Stimulated activated CD4-positive, alpha-beta T cell treated with anti-CD3 and anti-CD28 coated beads, Interleukin-2, amount 100 ng/mL, for 24 hours (primary cell): ENCODE measurements around the gene R3HDM4.
"Not testable (repeated sequence)": the region's sequence is repeated elsewhere in the genome, so short reads cannot be mapped to it uniquely, and the experiment has no call there.

Experiments
- DNase-seq, 2 donors: peaks; one replicate each; pipeline ENCODE4 v3.0.0-alpha.2; 2020

Gene R3HDM4

DNA sequence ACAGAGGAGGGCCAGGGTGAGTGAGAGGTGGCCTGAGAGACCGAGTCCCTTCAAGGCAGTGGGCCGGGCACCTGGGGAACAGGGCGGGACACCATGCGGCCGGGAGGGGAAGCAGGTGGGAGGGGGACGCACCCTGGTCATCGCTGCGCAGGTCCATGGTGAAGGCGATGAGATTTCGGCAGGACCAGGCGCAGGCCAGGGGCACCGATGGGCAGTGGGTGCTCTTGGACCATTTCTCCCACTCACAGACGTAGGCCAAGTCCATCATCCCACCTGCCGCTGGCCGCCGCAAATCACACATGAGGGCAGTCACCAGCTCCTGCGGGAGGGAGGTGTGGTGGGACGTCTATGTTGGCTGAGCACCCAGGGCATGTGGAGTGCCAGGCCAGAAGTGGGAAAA, 22.2 kb downstream of the R3HDM4 start:
- no peak for DNase-seq

DNA sequence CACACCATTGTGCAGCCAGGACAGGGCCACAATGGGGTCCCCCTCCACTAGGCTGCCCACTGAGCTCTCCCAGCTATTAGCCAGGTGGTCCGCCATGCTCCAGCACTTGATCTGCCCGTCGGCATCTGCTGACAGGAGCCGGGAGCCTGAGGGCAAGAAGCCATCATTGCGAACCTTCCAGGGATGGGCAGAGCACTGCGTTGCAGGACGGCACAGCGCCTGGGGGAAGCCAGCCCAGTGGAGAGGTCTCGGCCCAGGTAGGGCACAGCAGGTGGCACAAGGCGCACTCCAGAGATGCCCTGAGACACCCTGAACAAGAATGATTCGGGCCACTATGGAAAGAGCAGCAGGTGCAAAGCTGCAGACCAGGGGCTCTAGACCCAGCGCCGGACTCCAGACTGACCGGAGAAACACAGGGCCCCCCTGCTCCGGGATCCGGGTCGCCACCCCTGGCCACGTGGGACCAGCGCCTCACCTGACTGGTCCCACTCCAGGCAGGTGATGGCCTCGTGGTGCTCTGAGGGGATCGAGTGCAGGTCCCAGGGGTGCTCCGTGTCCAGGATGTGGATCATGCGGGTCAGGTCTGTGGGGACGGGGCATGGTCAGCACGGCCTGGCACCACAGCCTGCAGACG, 23.2 kb downstream of the R3HDM4 start:
- DNase-seq: no peak

DNA sequence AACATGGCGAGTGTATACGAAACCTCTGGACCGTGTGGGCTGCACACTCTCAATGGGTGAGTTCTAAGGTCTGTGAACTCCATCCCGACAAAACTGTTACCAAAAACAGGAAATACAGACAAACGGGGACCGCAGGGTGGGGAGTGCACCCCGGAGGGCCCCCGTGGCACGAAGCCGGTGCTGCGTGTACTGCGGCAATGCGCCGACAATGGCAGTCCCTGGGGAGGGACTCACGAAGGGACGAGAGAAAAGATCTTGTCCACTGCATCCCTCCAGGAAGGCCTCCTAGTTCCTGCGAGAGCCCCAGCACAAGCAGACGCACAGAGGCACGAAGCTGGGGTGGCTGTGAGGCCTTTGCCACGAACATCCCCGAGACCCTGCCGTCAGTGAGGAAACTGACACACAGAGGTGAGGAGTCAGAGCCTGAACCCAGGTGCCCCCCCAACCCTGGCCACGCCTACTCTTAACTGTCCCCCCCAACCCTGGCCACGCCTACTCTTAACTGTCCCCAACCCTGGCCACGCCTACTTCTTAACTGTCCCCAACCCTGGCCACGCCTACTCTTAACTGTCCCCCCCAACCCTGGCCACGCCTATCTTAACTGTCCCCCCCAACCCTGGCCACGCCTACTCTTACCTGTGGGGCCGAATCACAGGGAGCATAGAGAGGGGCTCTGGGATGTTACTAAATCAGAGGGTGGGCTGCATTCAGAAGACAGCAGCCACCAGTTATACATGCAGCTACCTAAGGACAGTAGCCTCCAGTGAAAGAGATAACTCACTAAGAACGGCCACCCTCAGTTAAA, 24.2 kb downstream of the R3HDM4 start:
- DNase-seq: peak in 1 of 2 donors; percentile 46

DNA sequence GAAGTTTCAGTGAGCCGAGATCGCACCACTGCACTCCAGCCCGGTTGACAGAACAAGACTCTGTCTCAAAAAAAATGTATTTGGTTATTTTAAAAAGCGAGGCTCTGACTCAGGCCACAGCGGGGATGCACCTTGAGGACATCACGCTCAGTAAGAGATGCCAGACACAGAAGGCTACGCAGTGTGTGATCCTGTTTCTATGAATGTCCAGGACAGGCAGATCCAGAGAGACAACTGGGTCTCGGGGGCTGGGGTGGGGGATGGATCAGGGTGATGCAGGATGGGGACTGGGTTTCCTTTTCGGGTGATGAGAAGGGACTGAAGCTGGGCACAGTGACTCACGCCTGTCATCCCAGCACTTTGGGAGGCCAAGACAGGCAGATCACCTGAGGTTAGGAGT, 25.4 kb downstream of the R3HDM4 start:
- DNase-seq: no peak

DNA sequence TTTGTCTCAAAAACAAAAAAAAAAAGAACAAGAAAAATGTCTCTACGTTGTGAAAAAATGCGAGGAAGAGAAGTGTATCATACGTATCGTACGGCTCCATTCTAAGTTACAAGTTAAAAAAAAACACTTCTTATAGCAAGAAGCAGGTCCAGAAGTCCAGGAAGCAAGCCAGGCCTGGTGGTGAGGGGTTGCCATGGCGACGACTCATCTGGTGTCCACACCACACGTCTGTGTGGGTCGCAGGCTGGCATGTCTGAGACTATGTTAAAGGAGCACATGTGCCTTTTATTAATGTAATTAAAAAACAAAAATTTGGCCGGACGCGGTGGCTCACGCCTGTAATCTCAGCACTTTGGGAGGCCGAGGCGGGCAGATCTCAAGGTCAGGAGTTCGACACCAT, 25.9 kb downstream of the R3HDM4 start:
- DNase-seq: no peak

DNA sequence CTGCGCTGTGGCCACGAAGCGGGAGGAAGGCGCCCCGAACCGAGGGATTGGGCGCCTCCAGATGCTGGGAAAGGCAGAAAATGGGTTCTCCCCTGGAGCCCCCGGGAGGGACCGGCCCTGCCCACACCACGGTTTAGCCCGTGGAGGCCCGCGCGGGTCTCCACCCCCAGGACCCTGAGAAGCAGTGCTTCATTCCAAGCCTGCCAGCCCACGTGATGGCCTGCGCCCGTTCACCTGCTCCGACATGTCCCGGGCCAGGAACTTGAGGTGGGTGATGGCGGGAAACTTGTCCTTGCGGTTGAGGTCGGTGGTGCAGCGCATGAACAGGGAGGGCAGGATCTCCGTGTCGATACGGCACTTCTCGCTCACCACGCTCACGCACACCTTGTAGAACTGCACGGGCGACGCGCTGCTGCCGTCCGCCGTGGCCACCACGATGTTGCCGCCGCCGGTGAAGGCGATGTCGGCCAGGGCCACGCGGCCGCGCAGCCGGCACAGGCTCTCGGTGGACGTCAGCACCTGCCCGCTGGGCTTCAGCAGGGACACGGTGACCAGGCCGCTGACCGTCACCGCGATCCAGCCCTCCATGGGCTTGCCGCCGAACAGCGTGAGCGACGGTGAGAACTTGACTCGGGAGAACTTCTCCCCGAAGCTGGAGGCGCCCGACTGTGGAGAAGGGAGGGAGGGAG, 27.3 kb downstream of the R3HDM4 start:
- no peak for DNase-seq

DNA sequence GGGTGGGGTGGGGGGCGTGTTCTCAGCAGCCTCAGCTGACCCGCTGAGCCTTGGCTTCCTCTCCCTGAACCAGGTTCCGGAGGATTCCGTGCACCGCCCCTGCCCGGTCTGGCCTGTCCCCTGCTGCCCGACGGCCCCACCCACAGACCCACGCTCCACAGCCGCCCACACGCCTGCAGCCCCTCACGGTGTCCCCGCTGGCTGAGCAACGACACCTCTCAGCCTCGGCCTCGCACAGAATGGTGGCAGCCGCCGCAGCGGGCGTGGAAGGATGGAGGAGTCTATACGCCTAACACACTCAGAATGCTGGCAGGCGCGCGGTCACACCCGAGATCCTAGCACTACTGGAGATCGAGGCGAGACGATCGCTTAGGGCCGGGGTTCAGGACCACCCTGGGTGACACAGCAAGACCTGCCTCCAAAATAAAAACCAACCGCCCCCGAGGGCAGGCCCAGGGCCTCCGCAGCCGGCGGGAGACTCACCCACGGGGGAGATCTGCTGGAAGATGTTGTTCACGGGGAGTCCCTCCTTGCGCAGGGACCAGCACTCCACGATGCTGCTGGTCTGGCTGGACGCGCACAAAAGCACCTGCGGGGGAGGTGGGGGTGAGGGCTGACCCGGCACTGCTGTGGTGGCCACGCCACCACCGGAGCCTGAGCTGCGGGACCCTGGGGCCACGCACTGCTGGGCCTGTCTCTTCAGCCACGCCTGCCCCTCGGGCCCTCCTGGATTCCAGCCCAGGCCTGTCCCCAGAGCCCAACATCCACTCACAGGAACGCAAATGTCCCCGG, 28.4 kb downstream of the R3HDM4 start:
- no peak for DNase-seq

DNA sequence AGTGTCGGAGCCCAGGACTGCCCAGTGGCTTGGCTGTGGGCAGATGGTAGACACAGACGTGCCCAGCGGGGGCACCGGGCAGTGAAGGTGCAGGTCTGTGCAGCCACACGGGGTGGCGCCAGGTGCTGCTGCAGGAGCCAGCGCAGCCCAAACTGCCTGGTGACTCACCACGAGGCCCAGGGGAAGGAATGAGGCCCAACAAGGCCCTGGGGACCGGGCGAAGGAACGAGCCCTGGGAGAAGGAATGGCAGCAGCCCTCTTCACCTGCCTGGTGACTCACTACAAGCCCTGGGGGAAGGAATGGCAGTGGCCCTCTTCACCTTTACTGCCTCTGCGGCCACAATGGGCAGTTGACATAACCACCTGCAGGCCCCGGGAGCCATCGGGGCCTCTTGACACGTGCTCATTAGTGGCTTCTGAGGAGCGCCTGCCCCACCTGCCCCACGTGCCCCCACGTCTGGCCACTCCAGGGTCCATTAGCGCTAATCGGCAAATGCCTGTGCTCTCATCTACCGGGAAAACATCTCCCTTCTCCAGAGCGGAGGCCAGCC, 29.3 kb downstream of the R3HDM4 start:
- no peak for DNase-seq

DNA sequence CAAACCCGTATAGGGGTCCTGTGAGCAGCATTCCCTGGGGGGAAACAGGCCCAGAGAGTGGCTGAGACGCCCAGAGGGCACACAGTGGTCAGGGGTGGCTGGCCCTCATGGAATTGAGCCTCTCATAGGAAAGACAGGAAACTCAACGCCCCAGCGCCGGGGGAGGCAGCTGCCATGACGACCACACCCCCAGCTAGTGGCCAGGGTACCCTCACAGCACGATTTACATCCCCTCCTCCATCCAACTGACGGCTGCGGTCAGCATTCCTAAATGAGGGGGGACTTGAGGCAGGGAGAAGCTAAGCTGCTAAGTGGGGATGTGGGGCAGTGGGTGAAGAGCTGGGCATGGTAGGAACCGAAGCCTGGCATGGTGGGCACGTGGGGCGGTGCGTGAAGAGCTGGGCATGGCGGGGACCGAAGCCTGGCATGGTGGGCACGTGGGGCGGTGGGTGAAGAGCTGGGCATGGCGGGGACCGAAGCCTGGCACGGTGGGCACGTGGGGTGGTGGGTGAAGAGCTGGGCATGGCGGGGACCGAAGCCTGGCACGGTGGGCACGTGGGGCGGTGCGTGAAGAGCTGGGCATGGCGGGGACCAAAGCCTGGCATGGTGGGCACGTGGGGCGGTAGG, 30.0 kb downstream of the R3HDM4 start:
- no peak for DNase-seq

DNA sequence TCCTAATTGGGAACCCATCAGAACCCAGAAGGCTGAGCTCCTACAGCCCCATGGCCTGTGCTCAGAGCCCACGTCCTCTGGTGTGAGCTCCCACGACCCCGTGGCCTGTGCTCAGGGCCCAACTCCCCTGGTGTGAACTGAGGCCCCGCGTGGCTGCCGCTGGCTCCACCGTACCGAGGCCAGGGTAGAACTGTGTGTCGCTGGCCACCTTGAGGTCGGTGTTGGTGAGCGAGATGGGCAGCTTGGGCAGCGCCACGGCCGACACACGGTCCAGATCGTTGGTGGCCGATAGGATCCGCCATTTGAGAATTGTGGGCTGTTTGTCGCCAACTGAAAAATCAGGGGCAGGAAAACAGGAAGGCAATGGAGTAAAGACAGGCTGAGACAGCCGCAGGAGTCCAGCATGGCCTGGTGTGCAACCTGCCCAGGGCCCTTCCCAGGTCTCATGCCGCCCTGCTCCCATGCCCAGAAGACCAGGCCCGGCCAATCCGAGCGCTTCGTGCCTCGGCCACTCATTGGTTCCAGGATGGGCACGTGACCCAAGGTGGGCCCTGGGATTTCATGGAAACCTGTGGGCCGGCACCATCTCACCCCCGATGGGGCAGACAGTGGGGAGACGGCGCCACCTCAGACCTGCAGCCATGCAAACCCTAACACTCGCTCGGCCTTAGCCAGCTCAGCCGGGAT, 31.5 kb downstream of the R3HDM4 start:
- no peak for DNase-seq

DNA sequence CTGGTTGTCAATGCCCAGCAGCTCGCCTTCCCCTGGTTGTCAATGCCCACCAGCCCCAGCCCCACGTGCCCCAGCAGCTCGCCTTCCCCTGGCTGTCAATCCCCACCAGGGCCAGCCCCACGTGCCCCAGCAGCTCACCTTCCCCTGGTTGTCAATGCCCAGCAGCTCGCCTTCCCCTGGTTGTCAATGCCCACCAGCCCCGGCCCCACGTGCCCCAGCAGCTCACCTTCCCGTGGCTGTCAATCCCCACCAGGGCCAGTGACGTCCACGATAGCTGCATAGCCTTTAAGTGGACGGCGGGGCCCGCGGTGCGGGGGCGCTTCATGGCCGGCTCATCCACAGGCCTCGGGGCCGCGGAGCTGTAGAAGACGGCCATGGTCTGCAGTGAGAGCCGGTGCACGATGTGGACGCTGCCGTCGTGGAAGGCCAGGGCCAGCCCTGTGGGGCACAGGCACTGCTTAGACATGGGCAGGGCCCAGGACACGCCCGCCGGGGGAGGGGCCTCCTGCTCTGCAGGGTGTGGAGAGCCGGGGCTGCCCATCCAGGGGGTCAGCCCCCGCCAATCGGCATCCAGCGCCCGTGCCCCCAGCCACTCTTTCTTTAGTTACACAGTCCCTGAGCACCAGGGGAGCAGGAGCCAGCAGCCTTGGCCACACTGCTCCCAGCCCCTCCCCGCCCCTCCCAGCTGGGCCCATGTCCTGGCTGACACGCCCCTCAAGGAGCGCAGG, 33.1 kb downstream of the R3HDM4 start:
- DNase-seq: no peak

DNA sequence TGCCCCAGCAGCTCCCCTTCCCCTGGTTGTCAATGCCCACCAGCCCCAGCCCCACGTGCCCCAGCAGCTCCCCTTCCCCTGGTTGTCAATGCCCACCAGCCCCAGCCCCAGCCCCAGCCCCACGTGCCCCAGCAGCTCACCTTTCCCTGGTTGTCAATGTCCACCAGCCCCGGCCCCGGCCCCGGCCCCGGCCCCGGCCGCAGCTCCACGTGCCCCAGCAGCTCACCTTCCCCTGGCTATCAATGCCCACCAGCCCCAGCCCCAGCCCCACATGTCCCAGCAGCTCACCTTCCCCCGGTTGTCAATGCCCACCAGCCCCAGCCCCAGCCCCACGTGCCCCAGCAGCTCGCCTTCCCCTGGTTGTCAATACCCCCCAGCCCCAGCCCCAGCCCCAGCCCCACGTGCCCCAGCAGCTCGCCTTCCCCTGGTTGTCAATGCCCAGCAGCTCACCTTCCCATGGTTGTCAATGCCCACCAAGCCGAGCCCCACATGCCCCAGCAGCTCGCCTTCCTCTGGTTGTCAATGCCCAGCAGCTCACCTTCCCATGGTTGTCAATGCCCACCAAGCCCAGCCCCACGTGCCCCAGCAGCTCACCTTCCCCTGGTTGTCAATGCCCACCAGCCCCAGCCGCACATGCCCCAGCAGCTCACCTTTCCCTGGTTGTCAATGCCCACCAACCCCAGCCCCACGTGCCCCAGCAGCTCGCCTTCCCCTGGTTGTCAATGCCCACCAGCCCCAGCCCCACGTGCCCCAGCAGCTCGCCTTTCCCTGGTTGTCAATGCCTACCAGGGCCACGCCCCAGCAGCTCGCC, 34.1 kb downstream of the R3HDM4 start:
- not testable (repeated sequence) for DNase-seq

DNA sequence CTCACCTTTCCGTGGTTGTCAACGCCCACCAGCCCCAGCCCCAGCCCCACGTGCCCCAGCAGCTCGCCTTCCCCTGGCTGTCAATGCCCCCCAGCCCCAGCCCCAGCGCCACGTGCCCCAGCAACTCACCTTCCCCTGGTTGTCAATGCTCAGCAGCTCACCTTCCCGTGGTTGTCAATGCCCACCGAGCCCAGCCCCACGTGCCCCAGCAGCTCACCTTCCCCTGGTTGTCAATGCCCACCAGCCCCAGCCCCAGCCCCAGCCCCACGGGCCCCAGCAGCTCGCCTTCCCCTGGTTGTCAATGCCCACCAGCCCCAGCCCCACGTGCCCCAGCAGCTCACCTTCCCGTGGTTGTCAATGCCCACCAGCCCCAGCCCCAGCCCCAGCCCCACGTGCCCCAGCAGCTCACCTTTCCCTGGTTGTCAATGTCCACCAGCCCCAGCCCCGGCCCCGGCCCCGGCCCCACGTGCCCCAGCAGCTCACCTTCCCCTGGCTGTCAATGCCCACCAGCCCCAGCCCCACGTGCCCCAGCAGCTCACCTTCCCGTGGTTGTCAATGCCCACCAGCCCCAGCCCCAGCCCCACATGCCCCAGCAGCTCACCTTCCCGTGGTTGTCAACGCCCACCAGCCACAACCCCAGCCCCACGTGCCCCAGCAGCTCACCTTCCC, 34.9 kb downstream of the R3HDM4 start:
- not testable (repeated sequence) for DNase-seq

DNA sequence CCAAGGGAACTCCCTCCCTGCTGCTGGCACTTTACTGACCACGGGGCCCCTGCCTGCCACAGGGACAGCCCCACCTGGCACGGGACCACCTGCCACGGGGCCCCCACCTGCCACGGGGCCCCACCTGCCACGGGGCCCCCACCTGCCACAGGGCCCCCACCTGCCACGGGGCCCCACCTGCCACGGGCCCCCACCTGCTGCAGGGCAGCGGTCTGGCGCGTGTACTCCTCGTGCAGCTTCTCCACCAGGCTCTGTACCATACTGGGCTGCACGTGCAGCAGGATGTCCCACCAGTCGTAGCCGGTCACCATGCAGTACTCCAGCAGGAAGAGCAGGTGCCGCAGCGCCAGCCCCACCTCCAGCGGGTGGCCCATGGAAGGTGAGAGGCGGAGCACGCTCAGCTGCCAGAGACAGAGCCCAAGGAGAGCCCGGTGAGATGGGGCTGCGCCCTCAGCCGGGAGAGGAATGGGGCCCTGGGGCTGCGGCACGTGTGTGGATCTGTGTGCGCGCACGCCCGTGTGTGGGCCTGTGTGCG, 36.2 kb downstream of the R3HDM4 start:
- no peak for DNase-seq

DNA sequence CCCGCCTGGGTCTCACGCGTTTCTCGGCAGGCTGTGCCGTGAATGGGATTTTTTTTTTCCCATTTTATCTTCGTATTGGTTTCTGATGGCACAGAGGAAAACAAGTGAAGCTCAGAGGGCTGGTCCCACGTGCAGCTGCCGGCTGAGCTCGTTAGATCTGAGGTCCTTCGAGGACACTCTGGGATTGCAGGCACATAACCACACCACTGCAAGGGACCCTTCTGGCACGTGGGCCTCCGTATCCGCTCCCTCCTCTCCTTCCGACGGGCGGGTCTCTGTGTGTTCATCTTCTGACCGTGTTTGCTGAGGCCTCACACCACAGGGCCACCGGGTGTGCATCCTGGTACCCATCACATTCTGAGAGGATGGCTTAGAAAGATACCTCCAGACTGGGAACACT, 36.9 kb downstream of the R3HDM4 start:
- DNase-seq: no peak

DNA sequence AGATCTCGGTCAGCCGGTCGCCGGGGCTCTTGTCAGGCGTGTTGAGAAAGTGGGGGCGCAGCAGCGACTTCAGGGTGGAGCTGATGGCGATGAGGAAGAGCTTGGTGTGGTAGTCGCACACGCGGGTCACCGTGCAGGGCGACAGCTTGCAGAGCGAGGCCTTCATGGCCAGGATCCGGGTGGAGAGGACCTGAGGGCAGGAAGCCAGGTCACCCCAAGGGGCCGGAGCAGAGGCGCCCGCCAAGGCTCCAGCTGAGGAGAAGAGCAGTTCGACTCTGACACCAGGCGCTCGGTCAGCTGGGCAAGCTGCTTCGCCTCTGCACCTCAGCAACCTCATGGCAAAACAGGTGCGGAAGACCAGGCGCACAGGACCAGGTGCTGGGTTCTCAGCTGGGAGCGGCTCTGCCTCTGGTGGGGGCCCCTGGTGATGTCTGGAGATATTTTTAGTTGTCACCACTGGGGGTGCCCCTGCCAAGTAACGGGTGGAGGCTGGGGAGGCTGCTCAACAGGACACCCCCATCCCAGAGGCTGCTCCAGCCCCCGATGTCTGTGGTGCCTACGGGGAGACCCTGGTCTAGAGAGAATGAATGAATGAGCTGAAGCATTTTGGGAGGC, 37.6 kb downstream of the R3HDM4 start:
- no peak for DNase-seq

DNA sequence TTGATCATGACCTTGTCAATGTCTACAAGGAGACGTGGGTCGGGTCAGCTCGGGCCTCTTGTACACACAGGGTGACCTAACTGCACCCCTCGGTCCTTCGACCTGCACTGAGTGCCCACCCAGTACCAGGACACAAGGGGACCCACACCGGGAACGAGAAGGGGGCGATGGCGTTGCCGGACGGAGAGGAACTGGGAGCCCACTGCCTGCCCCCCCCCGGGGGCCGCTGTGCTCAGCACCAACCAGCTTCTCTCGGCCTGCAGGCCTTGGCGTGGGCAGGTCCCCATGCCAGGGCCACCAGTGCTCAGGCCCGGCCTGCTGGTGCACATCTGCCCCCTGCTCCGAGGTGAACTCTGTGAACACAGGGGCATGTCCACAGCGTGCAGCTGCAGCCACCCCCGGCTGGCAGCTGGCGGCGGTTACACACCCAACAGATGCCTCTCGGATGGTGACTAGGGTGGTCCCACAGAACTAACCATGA, 39.4 kb downstream of the R3HDM4 start:
- DNase-seq: no peak

DNA sequence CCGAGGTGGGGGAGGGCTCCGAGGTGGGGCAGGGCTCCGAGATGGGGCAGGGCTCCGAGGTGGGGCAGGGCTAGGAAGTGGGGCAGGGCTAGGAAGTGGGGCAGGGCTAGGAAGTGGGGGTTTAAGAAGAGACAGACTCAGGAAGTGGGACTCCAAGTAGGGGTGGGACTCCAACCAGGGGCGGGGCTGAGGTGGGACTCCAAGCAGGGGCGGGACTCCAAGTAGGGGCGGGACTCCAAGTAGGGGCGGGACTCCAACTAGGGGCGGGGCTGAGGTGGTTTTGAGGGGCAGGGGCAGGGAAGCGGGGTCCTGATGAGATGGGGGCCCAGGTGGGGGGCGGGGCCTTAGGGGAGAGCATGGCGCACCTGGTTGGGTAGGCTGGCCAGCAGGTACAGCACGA, 39.9 kb downstream of the R3HDM4 start:
- peak; percentile 61 to 65 for DNase-seq
